ENCODE data around the gene YY1AP1.
"Not testable (repeated sequence)": the region's sequence is repeated elsewhere in the genome, so short reads cannot be mapped to it uniquely, and the experiment has no call there.

YY1AP1 gene

DNA sequence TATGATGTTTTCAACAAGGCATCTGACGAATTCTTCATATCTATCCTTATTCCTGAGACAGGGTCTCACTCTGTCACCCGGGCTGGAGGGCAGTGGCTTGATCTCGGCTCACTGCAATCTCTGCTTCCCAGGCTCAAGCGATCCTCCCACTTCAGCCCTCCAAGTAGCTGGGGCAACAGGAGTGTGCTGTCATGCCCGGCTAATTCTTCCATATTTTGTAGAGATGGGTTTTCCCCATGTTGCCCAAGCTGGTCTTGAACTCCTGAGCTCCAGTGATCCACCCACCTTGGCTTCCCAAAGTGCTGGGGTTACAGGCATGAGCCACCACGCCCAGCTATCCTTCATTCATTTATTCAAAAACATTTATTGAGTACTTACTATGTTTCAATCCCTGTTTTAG lies 8.0 kb downstream of the YY1AP1 start:
- DNase-seq = no peak

DNA sequence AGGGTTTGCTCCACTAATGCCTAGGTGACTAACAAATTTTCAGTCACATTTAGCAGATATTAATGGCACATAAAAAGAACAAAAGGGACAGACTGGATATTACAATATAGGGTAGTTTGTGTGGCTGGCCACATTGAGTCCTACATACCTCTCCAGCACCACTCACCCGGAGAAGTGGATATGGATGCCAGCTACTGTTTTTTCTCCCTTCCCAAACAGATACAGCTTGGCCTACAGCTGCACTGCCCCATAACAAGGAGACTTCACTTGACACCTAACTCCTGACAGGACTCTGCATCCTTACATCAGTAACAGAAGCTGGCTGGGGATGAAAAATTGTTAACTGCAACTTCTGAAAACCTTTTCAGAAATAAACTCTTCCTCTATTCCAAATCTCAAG lies 9.6 kb downstream of the YY1AP1 start:
- H3K4me1 Mint-ChIP-seq; H3K4me3 Mint-ChIP-seq; H3K27me3 Mint-ChIP-seq (ENCODE audit: low read depth, poor library complexity); DNase-seq; H3K27ac Mint-ChIP-seq; H3K9me3 Mint-ChIP-seq: not testable (repeated sequence)
- H3K36me3 Mint-ChIP-seq (ENCODE audit: low read depth) = peaks cover 75% of the 10 kb centered on the region

More for the DNA sequence above, 8.0 kb downstream of the YY1AP1 start:
- Mint-ChIP-seq H3K27me3 (ENCODE audit: low read depth, poor library complexity) (no peaks in the 10 kb centered on the region), H3K4me1 (peaks cover 6% of the 10 kb centered on the region), H3K4me3 (no peak overlapping the region), H3K36me3 (ENCODE audit: low read depth) (peaks cover 68% of the 10 kb centered on the region), H3K27ac (peak overlapping the region; percentile 75), H3K9me3 (no peaks in the 10 kb centered on the region)
- TF ChIP-seq, protein P1, sequence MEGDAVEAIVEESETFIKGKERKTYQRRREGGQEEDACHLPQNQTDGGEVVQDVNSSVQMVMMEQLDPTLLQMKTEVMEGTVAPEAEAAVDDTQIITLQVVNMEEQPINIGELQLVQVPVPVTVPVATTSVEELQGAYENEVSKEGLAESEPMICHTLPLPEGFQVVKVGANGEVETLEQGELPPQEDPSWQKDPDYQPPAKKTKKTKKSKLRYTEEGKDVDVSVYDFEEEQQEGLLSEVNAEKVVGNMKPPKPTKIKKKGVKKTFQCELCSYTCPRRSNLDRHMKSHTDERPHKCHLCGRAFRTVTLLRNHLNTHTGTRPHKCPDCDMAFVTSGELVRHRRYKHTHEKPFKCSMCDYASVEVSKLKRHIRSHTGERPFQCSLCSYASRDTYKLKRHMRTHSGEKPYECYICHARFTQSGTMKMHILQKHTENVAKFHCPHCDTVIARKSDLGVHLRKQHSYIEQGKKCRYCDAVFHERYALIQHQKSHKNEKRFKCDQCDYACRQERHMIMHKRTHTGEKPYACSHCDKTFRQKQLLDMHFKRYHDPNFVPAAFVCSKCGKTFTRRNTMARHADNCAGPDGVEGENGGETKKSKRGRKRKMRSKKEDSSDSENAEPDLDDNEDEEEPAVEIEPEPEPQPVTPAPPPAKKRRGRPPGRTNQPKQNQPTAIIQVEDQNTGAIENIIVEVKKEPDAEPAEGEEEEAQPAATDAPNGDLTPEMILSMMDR (IDR thresholded peaks at IDR 0.05) = no peak

DNA sequence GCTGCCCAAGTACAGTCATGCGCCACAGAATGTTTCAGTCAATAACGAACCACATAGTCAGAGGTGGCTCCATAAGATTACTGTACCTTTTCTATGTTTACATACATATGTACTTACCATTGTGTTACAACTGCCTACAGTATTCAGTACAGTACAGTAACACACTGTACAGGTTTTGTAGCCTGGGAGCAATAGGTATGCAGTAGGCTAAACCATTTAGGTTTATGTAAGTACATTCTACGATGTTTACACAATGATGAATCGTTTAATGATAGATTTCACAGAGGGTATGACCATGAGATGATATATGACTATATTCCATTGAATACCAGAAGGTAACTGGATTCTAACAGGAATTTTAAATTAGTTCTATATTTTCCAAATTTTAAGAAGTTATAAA lies 10.5 kb downstream of the YY1AP1 start:
- TF ChIP-seq, protein P1 (IDR thresholded peaks at IDR 0.05) = no peak
- H3K36me3 Mint-ChIP-seq (ENCODE audit: low read depth) = peaks cover 71% of the 10 kb centered on the region
- H3K4me1 Mint-ChIP-seq = peaks cover 4% of the 10 kb centered on the region
- H3K27ac Mint-ChIP-seq = no peak overlapping the region
- H3K27me3 Mint-ChIP-seq (ENCODE audit: low read depth, poor library complexity) = no peaks in the 10 kb centered on the region
- H3K4me3 Mint-ChIP-seq = no peak overlapping the region
- DNase-seq = no peak
- no peaks in the 10 kb centered on the region for H3K9me3 Mint-ChIP-seq

DNA sequence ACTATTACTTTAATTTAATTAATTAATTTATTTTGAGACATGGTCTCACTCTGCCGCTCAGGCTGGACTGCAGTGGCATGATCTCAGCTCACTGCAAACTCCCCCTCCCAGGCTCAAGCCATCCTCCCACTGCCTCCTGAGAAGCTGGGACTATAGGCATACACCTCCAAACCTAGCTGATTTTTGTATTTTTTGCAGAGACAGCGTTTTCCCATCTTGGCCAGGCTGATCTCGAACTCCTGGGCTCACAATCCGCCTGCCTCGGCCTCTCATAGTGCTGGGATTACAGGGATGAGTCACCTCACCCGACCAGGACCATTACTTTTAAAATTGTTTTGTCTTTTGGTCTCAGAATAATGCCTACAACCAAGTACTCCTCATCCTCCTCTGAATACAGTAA lies 15.6 kb downstream of the YY1AP1 start:
- Mint-ChIP-seq H3K9me3 (no peaks in the 10 kb centered on the region), H3K27ac (peak overlapping the region; percentile 98), H3K27me3 (ENCODE audit: low read depth, poor library complexity) (no peaks in the 10 kb centered on the region), H3K4me3 (no peak overlapping the region), H3K36me3 (ENCODE audit: low read depth) (peaks cover 88% of the 10 kb centered on the region), H3K4me1 (peaks cover 27% of the 10 kb centered on the region)
- no peak for DNase-seq
- TF ChIP-seq, protein P1 (IDR thresholded peaks at IDR 0.05) = no peak

DNA sequence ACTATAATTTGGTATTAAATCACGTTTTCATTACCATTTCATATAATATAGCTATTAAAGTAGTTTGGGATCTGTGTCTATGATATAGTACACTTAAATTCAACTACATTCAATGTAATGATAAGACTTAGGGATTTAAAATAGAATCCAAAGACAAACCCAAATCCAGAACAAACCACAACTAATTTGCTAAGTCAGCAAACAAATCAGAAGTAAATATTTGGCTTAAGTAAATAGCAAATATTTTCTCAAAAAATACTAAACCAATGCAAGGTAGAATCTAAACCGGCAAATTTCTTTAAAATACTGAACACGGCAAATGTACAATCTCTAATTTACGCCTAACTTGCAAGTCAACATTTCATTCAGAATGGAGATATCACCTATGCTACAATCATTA lies 16.8 kb downstream of the YY1AP1 start:
- H3K4me1 Mint-ChIP-seq = peaks cover 27% of the 10 kb centered on the region
- DNase-seq = no peak
- TF ChIP-seq, protein P1 (IDR thresholded peaks at IDR 0.05) = no peak
- no peak overlapping the region for H3K4me3 Mint-ChIP-seq
- no peaks in the 10 kb centered on the region for H3K27me3 Mint-ChIP-seq (ENCODE audit: low read depth, poor library complexity)
- H3K9me3 Mint-ChIP-seq = no peaks in the 10 kb centered on the region
- peak overlapping the region; percentile 47 for H3K27ac Mint-ChIP-seq
- peaks cover 86% of the 10 kb centered on the region for H3K36me3 Mint-ChIP-seq (ENCODE audit: low read depth)

DNA sequence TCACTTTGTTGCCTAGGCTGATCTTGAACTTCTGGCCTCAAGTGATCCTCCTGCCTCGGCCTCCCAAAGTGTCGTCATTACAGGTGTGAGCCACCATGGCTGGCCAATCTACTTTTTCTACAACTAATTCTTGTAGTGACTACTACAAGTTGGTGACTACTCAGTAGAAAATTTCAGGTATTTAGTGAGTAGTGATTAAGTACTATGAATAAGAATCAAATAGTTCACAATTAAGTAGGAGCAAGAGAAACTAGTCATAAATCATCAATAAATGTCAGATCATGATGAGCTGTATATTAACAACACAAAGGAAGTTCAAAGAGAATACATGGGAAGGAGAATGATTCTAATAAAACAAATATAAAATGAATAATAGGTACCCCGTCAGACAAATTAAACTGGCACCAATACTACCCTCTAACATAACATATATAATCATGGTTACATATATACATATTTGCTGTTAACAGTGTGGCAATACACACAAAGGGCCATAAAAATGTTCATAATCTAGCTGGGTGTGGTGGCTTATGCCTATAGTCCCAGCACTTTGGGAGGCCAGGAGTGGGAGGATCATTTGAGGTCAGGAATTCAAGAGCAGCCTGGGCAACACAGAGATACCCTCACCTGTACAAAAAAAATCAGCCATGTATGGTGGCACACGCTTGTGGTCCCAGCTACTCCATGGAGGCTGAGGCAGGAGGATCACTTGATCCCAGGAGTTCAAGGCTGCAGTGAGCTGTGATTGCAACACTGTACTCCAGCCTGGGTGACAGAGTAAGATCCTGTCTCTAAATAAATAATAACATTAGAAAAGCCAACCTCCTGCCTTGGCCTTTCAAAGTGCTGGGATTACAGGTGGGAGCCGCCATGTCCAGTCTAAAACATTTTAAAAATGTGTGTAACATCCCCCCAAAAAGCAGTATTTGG lies 19.1 kb downstream of the YY1AP1 start:
- DNase-seq = no peak
- TF ChIP-seq, protein P1 (IDR thresholded peaks at IDR 0.05) = no peak
- Mint-ChIP-seq H3K27ac (peak overlapping the region; percentile 1), H3K36me3 (ENCODE audit: low read depth) (peaks cover 82% of the 10 kb centered on the region), H3K9me3 (no peaks in the 10 kb centered on the region), H3K4me3 (no peak overlapping the region), H3K4me1 (peaks cover 27% of the 10 kb centered on the region), H3K27me3 (ENCODE audit: low read depth, poor library complexity) (no peaks in the 10 kb centered on the region)

DNA sequence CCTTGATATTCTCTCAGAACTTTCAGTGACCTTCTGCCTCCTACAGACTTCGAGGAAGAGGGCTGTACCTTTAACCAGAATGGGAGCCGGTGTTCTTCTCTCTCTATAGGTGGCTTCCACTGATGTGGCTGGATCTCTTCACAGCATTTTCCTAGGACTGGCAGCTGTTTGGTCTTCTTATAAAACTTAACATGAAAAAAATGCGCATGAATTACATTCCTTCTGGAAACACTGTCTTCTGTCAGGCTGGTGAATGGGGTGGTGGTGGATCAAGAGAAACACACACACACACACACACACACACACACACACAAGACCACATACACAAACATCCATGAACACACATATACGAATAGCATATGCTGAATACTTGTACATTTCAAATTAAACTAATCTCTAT lies 27.3 kb downstream of the YY1AP1 start:
- H3K36me3 Mint-ChIP-seq (ENCODE audit: low read depth) = peaks cover 82% of the 10 kb centered on the region
- H3K4me3 Mint-ChIP-seq; H3K27ac Mint-ChIP-seq; H3K27me3 Mint-ChIP-seq (ENCODE audit: low read depth, poor library complexity); H3K9me3 Mint-ChIP-seq; DNase-seq: not testable (repeated sequence)
- H3K4me1 Mint-ChIP-seq = peaks cover 17% of the 10 kb centered on the region
